Spleen (tissue), 11 donors: ENCODE results near the gene CARD10. TPM values are rescaled to one million over a fixed set of nuclear protein-coding genes. Genes with fewer than 3 reads are reported as not detected.
A peak's percentile ranks its signal among the peaks of the same experiment; 100 is the strongest.
"Not testable (repeated sequence)": the region's sequence is repeated elsewhere in the genome, so short reads cannot be mapped to it uniquely, and the experiment has no call there.

Source experiments
- DNase-seq: peaks from one replicate; pipeline ENCODE4 v3.0.0-alpha.2; 2020
- H3K27ac ChIP-seq, 8 donors: fragments of 200-600 bp; sonication (generic) in 7 of 8; 1 replicate in 4 of 8; 2 replicates in 4 of 8; pipeline versions ENCODE4 v1.5.0 to v1.8.0; 2016 to 2021; ENCODE audit warnings: inconsistent platforms in 4 of 8, mild to moderate bottlenecking in 4 of 8, moderate library complexity in 1 of 8
- H3K27me3 ChIP-seq, 7 donors: fragments of 200-600 bp; sonication (generic) in 6 of 7; replicated peaks in 1 of 7; 1 replicate in 4 of 7; 2 replicates in 3 of 7; pipeline versions ENCODE4 v1.5.0 to v1.8.0; 2016 to 2021; ENCODE audit warnings: inconsistent platforms in 3 of 7, mild to moderate bottlenecking in 1 of 7
- H3K36me3 ChIP-seq, 6 donors: fragments of 200-600 bp; sonication (generic) in 5 of 6; 1 replicate in 4 of 6; 2 replicates in 2 of 6; pipeline versions ENCODE4 v1.5.0 to v1.8.0; 2016 to 2021; ENCODE audit warnings: inconsistent platforms in 2 of 6
- H3K4me1 ChIP-seq, 6 donors: fragments of 200-600 bp; sonication (generic) in 5 of 6; 1 replicate in 3 of 6; 2 replicates in 3 of 6; pipeline versions ENCODE4 v1.5.0 to v1.8.0; 2016 to 2021; ENCODE audit warnings: inconsistent platforms in 3 of 6
- H3K4me3 ChIP-seq, 8 donors: fragments of 200-600 bp; sonication (generic) in 7 of 8; 1 replicate in 4 of 8; 2 replicates in 4 of 8; pipeline versions ENCODE4 v1.5.0 to v1.8.0; 2016 to 2021; ENCODE audit warnings: inconsistent platforms in 4 of 8, mild to moderate bottlenecking in 4 of 8, moderate library complexity in 2 of 8
- H3K9me3 ChIP-seq, 8 donors: fragments of 200-600 bp; sonication (generic) in 7 of 8; 1 replicate in 4 of 8; 2 replicates in 4 of 8; pipeline versions ENCODE4 v1.5.0 to v1.8.0; 2016 to 2021; ENCODE audit warnings: inconsistent platforms in 4 of 8
- CTCF ChIP-seq, 11 experiments: fragments of 200-600 bp in 7 of 11; fragments of 450-650 bp in 4 of 11; sonication (generic) in 4 of 11; IDR thresholded peaks in 8 of 11; conservative IDR thresholded peaks in 3 of 11; 1 replicate in 7 of 11; 2 replicates in 4 of 11; pipeline versions ENCODE4 v1.4.0 to v1.8.0; 2016 to 2021; ENCODE audit warnings: antibody characterized with exemption in 11 of 11, inconsistent platforms in 4 of 11, mild to moderate bottlenecking in 1 of 11
- POLR2A ChIP-seq, 3 donors: fragments of 450-650 bp; IDR thresholded peaks; one replicate each; pipeline ENCODE4 v1.5.1; 2017; ENCODE audit warnings: antibody characterized with exemption in 3 of 3, mild to moderate bottlenecking in 1 of 3
- POLR2AphosphoS5 ChIP-seq, 3 donors: sonication (generic); formaldehyde crosslinking; IDR thresholded peaks; one replicate each; pipeline ENCODE4 v1.5.1; 2017; ENCODE audit warnings: antibody characterized with exemption in 3 of 3
- WGBS, 5 donors: extraction: QIAGEN DNeasy Blood & Tissue Kit in 3 of 5; methylation state at CpG; one replicate each; pipeline versions ENCODE4 v1.1.5 to v1.1.7; 2013 to 2018; 5-methylcytosine and 5-hydroxymethylcytosine counted together
- intact Hi-C: fragments of 100-400 bp; cut with DNase I; formaldehyde crosslinking; loops from one replicate; pipeline ENCODE4 v1.15.0; 2023; ENCODE audit warnings: low total_unique reads
- polyA plus RNA-seq, 3 donors: library from polyadenylated mRNA; stranded (reverse); fragments of 200-250 nt; gene quantifications; one replicate each; pipeline ENCODE4 v1.2.1, GENCODE V29; 2013
- total RNA-seq, 7 donors: library from RNA; depleted of rRNA in 3 of 7; stranded (reverse); fragments of >200 nt in 3 of 7; fragmentation: NEBNext Ultra II Directional in 4 of 7; extraction: Animal tissue kit (Norgen Biotek cat#: 25700) in 4 of 7; gene quantifications; one replicate each; pipeline versions ENCODE4 v1.1.0 to v1.2.1, GENCODE V29; 2016 to 2021
- donor health status: healthy with polysubstance abuse.
- donor health status: DM: no; HTN: no; CAD: no; lungs with moderate emphysema.
- donor health status: DM: no; HTN: no; CAD: no.
- donor health status: Bipolar disorder and iron deficiency.
- donor health status: healthy.
- donor health status: DM: no; HTN: no; CAD: no.
- donor health status: DM: yes; HTN: yes; CAD: no.

The CARD10 gene
- total and polyA plus RNA-seq, 10 donors = 2.5 to 12.5 (median 9.5) TPM

- Histone ChIP-seq H3K27me3 (peaks cover 0 to 42% (median 0%) of the 10 kb centered on the region in 7 donors), H3K36me3 (no peaks in the 10 kb centered on the region), H3K4me1 (peaks cover 19 to 62% (median 34%) of the 10 kb centered on the region in 6 donors), H3K4me3 (peak overlapping the region in 1 of 8 donors; percentile 21), H3K27ac (peak overlapping the region; percentile 42 to 90 (median 80)), H3K9me3 (no peaks in the 10 kb centered on the region)
- peak; percentile 35 to 80 (median 69) for TF ChIP-seq CTCF (IDR thresholded peaks at IDR 0.05 in 8 of 11, conservative IDR thresholded peaks at IDR 0.05 in 3 of 11)
- no peak for TF ChIP-seq POLR2AphosphoS5 (IDR thresholded peaks at IDR 0.05)
- no peak for DNase-seq
- intact Hi-C loops = no loop called here
- 36 to 48% (median 40%) methylated on average over 10 to 11 of the region's 11 CpGs for WGBS, 5 donors
Measured at GRCh38 chr22:37544955-37545702, 25.9 kb upstream of the CARD10 start.

GRCh38 chr22:37542959-37543358 lies 23.7 kb upstream of the CARD10 start:
- intact Hi-C loops = no loop called here
- H3K4me1 ChIP-seq = peaks cover 35 to 74% (median 44%) of the 10 kb centered on the region in 6 donors
- 89 to 96% (median 89%) methylated on average over 7 of the region's 7 CpGs for WGBS, 5 donors

GRCh38 chr22:37542416-37542815 lies 23.2 kb upstream of the CARD10 start:
- H3K4me1 ChIP-seq = peaks cover 36 to 73% (median 45%) of the 10 kb centered on the region in 6 donors
- H3K36me3 ChIP-seq, H3K4me3 ChIP-seq, H3K9me3 ChIP-seq, intact Hi-C loops, H3K27ac ChIP-seq, DNase-seq: not testable (repeated sequence)
- peaks cover 0 to 55% (median 0%) of the 10 kb centered on the region in 7 donors for H3K27me3 ChIP-seq
- WGBS, 5 donors = 90 to 97% (median 92%) methylated on average over 4 of the region's 4 CpGs

More at GRCh38 chr22:37542959-37543358, 23.7 kb upstream of the CARD10 start:
- no peaks in the 10 kb centered on the region for H3K9me3 ChIP-seq
- no peak for TF ChIP-seq POLR2A (IDR thresholded peaks at IDR 0.05)
- TF ChIP-seq CTCF (IDR thresholded peaks at IDR 0.05 in 8 of 11, conservative IDR thresholded peaks at IDR 0.05 in 3 of 11) = no peak
- no peak for TF ChIP-seq POLR2AphosphoS5 (IDR thresholded peaks at IDR 0.05)
- peaks cover 0 to 55% (median 0%) of the 10 kb centered on the region in 7 donors for H3K27me3 ChIP-seq
- DNase-seq = no peak
- no peak overlapping the region for H3K27ac ChIP-seq
- no peaks in the 10 kb centered on the region for H3K36me3 ChIP-seq
- H3K4me3 ChIP-seq = no peak overlapping the region

- Histone ChIP-seq H3K4me1 (peaks cover 15 to 47% (median 23%) of the 10 kb centered on the region in 6 donors), H3K27me3 (peaks cover 0 to 38% (median 0%) of the 10 kb centered on the region in 7 donors)
- H3K27ac ChIP-seq, DNase-seq, H3K4me3 ChIP-seq, H3K36me3 ChIP-seq, H3K9me3 ChIP-seq: not testable (repeated sequence)
- intact Hi-C loops = loop anchor here (10.0 kb wide), 1 partner anchor 55 kb away; no protein-coding TSS in a partner anchor
- WGBS, 5 donors = 83 to 92% (median 89%) methylated on average over 6 of the region's 6 CpGs
Measured at GRCh38 chr22:37539790-37540189, 20.6 kb upstream of the CARD10 start.

GRCh38 chr22:37538590-37539357 lies 19.6 kb upstream of the CARD10 start:
- Histone ChIP-seq H3K9me3 (no peaks in the 10 kb centered on the region), H3K4me1 (peaks cover 15 to 40% (median 24%) of the 10 kb centered on the region in 6 donors), H3K27ac (peak overlapping the region in 3 of 8 donors; percentile 32 to 51 (median 44)), H3K27me3 (peaks cover 0 to 30% (median 0%) of the 10 kb centered on the region in 7 donors), H3K36me3 (no peaks in the 10 kb centered on the region), H3K4me3 (peak overlapping the region in 1 of 8 donors; percentile 5)
- 19 to 30% (median 24%) methylated on average over 20 of the region's 20 CpGs for WGBS, 5 donors
- DNase-seq = peak; percentile 98
- TF ChIP-seq POLR2AphosphoS5 (IDR thresholded peaks at IDR 0.05) (peak; percentile 59 to 72 (median 71)), CTCF (IDR thresholded peaks at IDR 0.05 in 8 of 11, conservative IDR thresholded peaks at IDR 0.05 in 3 of 11) (peak; percentile 94 to 99 (median 97)), POLR2A (IDR thresholded peaks at IDR 0.05) (no peak)
- intact Hi-C loops = loop anchor here (10.0 kb wide), 1 partner anchor 56 kb away; no protein-coding TSS in a partner anchor
